Mesenchymal stem cell (in vitro differentiated cells and primary cell): Measurements from ENCODE around the gene TMEM132E.

Source experiments
- DNase-seq: peaks from one replicate; pipeline ENCODE4 v3.0.0-alpha.2; 2013
- H2AFZ ChIP-seq: one replicate; pipeline ENCODE4 v1.6.1; 2013; ENCODE audit warnings: low read depth, mild to moderate bottlenecking, control low read depth, inconsistent platforms, low read length, moderate library complexity
- H2AK5ac ChIP-seq: 2 replicates; pipeline ENCODE4 v1.6.1; 2013; ENCODE audit warnings: low read length, moderate library complexity, mild to moderate bottlenecking, inconsistent platforms; ENCODE audit not compliant: severe bottlenecking
- H2BK120ac ChIP-seq: one replicate; pipeline ENCODE4 v1.6.1; 2013; ENCODE audit warnings: low read depth, mild to moderate bottlenecking, inconsistent platforms, low read length, moderate library complexity
- H2BK12ac ChIP-seq, 2 experiments: one replicate each; pipeline ENCODE4 v1.6.1; 2013; ENCODE audit warnings: inconsistent platforms in 2 of 2, low read length in 2 of 2, mild to moderate bottlenecking in 2 of 2, moderate library complexity in 2 of 2, control low read depth in 1 of 2
- H2BK15ac ChIP-seq: one replicate; pipeline ENCODE4 v1.6.1; 2013; ENCODE audit warnings: mild to moderate bottlenecking, low read depth, inconsistent platforms; ENCODE audit not compliant: poor library complexity, severe bottlenecking
- H2BK5ac ChIP-seq: 2 replicates; pipeline ENCODE4 v1.6.1; 2013; ENCODE audit warnings: low read depth, mild to moderate bottlenecking, low read length, control low read depth, inconsistent platforms; ENCODE audit not compliant: poor library complexity, severe bottlenecking
- H3K14ac ChIP-seq, 2 experiments: one replicate each; pipeline ENCODE4 v1.6.1; 2013; ENCODE audit warnings: inconsistent platforms in 2 of 2, low read length in 2 of 2, control low read depth in 1 of 2, mild to moderate bottlenecking in 1 of 2, moderate library complexity in 1 of 2
- H3K18ac ChIP-seq, 2 experiments: one replicate each; pipeline ENCODE4 v1.6.1; 2013; ENCODE audit warnings: inconsistent platforms in 2 of 2, low read length in 2 of 2, control low read depth in 1 of 2, low read depth in 1 of 2, mild to moderate bottlenecking in 1 of 2
- H3K23ac ChIP-seq, 2 experiments: one replicate each; pipeline ENCODE4 v1.6.1; 2013; ENCODE audit warnings: inconsistent platforms in 2 of 2, low read length in 2 of 2, mild to moderate bottlenecking in 2 of 2, moderate library complexity in 2 of 2, control low read depth in 1 of 2
- H3K27ac ChIP-seq: 2 replicates; pipeline ENCODE4 v1.5.1; 2013; ENCODE audit warnings: mild to moderate bottlenecking, moderate library complexity, low read length, control low read depth, inconsistent platforms; ENCODE audit not compliant: poor library complexity, severe bottlenecking
- H3K27me3 ChIP-seq, 2 experiments: 2 replicates each; pipeline versions ENCODE4 v1.6.1 to v1.7.0; 2013; ENCODE audit warnings: low read length in 2 of 2, mild to moderate bottlenecking in 2 of 2, moderate library complexity in 2 of 2, control low read depth in 1 of 2, inconsistent platforms in 1 of 2; ENCODE audit not compliant: control insufficient read depth in 1 of 2, insufficient read depth in 1 of 2
- H3K36me3 ChIP-seq, 2 experiments: 2 replicates each; pipeline versions ENCODE4 v1.6.1 to v1.7.0; 2013; ENCODE audit warnings: low read length in 2 of 2, control low read depth in 1 of 2, inconsistent platforms in 1 of 2, low read depth in 1 of 2, mild to moderate bottlenecking in 1 of 2; ENCODE audit not compliant: insufficient read depth in 2 of 2, control insufficient read depth in 1 of 2
- H3K4ac ChIP-seq, 2 experiments: one replicate each; pipeline ENCODE4 v1.6.1; 2013; ENCODE audit warnings: inconsistent platforms in 2 of 2, low read length in 2 of 2, mild to moderate bottlenecking in 2 of 2, moderate library complexity in 2 of 2, control low read depth in 1 of 2, low read depth in 1 of 2
- H3K4me1 ChIP-seq: 2 replicates; pipeline ENCODE4 v1.6.1; 2013; ENCODE audit warnings: low read depth, low read length, control low read depth; ENCODE audit not compliant: control insufficient read depth, insufficient read depth
- H3K4me2 ChIP-seq: 2 replicates; pipeline ENCODE4 v1.6.1; 2013; ENCODE audit warnings: low read length, mild to moderate bottlenecking, inconsistent platforms; ENCODE audit not compliant: poor library complexity, severe bottlenecking
- H3K4me3 ChIP-seq, 2 experiments: 2 replicates each; pipeline versions ENCODE4 v1.5.1 to v1.7.0; 2013; ENCODE audit warnings: low read length in 2 of 2, mild to moderate bottlenecking in 2 of 2, control low read depth in 1 of 2, low read depth in 1 of 2; ENCODE audit not compliant: insufficient read depth in 1 of 2
- H3K79me1 ChIP-seq: replicated peaks from 2 replicates; pipeline ENCODE4 v1.6.1; 2013; ENCODE audit warnings: mild to moderate bottlenecking, control low read depth, low read length, inconsistent platforms; ENCODE audit not compliant: poor library complexity, severe bottlenecking
- H3K9ac ChIP-seq: 2 replicates; pipeline ENCODE4 v1.7.0; 2013; ENCODE audit warnings: mild to moderate bottlenecking, low read length, moderate library complexity
- H3K9me3 ChIP-seq: 2 replicates; pipeline ENCODE4 v1.7.0; 2013; ENCODE audit warnings: mild to moderate bottlenecking, low read length; ENCODE audit not compliant: control insufficient read depth
- H4K8ac ChIP-seq: one replicate; pipeline ENCODE4 v1.6.1; 2013; ENCODE audit warnings: inconsistent platforms, mild to moderate bottlenecking, low read length, moderate library complexity
- H4K91ac ChIP-seq: one replicate; pipeline ENCODE4 v1.6.1; 2013; ENCODE audit warnings: mild to moderate bottlenecking, low read length, inconsistent platforms
- WGBS: methylation state at CpG from one replicate; pipeline ENCODE4 v1.1.7; 2013; ENCODE audit warnings: mixed read lengths; 5-methylcytosine and 5-hydroxymethylcytosine counted together

TMEM132E gene

DNA sequence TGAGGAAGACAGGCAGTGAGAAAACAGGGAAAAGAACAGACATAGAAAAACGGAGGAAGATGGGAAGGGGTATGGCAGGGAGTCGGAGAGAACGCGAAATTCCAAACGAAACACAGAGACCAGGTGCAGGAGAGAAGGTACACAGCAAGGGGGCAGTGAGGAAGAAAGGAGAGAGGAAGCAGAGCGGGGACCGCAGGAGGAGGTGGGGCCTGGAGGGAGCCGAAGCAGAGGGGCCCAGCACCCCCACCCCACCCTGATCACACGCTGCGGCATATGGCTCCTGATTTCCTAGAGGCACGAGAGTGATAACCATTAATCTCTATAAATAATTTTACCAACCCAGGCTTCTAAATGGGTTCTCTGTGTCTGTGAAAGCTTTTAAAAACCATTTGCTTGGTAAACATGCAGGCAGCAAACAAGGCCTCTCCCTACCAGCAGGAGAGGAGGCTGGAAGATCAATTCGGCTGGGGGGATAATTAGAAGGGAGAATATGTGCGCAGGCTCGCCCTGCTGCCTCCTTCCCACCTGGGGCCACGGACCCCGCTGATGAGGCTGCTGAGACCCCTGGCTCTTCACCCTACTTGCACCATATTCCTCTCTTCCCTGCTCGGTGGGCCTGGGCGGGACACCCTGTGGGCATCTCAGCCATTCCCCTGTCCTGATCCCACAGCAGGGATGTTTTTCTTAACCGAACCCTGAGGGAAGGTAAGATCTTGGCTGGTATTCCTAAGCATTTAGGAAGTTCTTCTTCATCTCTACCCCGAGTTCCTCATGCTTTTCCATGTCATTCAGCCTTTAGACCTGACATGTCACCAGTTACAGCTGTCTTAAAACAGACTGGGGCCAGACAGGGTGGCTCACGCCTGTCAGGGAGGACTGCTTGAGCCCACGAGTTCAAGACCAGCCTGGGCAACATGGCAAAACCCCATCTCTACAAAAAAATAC is 86.7 kb downstream of the TMEM132E start:
- H3K79me1 ChIP-seq, result no peaks in the 10 kb centered on the region
- 24% methylated on average over 14 of the region's 22 CpGs for WGBS
- no peak overlapping the region for H3K4ac ChIP-seq
- no peaks in the 10 kb centered on the region for H3K36me3 ChIP-seq
- H4K8ac ChIP-seq, result no peak overlapping the region
- DNase-seq, result no peak
- H3K14ac ChIP-seq, result no peak overlapping the region
- no peak overlapping the region for H3K4me3 ChIP-seq
- no peaks in the 10 kb centered on the region for H3K4me1 ChIP-seq
- H2BK15ac ChIP-seq, result no peak overlapping the region
- H3K4me2 ChIP-seq, result no peak overlapping the region
- H4K91ac ChIP-seq, result no peak overlapping the region
- H3K18ac ChIP-seq, result no peak overlapping the region
- no peak overlapping the region for H2BK12ac ChIP-seq
- H2BK120ac ChIP-seq, result no peak overlapping the region
- H2AK5ac ChIP-seq, result no peak overlapping the region
- no peak overlapping the region for H3K23ac ChIP-seq
- H3K9me3 ChIP-seq, result no peaks in the 10 kb centered on the region
- H3K27ac ChIP-seq, result no peak overlapping the region
- H2BK5ac ChIP-seq, result no peak overlapping the region
- no peak overlapping the region for H2AFZ ChIP-seq
- H3K9ac ChIP-seq, result no peak overlapping the region
- H3K27me3 ChIP-seq, result peaks cover 0 to 44% of the 10 kb centered on the region in 2 experiments

DNA sequence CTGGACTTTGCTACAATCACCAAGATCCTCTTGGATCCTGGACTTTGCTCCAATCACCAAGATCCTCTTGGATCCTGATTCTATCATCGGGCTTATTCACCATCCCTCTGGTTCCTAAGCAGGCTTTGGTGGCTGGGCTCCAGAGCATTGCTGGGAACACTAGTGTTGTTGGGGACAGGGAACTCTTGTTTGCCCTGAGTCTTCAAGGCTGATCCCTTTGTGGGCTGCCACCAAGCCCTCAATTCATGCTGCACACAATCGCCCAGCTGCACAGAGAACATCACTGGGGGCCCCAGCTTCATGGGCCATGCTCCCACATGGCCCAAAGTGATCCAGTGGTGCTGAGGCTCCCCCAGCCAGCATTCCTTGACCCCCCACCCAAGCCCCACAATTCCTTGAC is 88.3 kb downstream of the TMEM132E start:
- H3K36me3 ChIP-seq, result no peaks in the 10 kb centered on the region
- no peak overlapping the region for H2BK15ac ChIP-seq
- no peak overlapping the region for H3K9ac ChIP-seq
- H3K4me3 ChIP-seq, result no peak overlapping the region
- no peak overlapping the region for H2BK120ac ChIP-seq
- H3K79me1 ChIP-seq, result no peaks in the 10 kb centered on the region
- no peak for DNase-seq
- no peak overlapping the region for H3K23ac ChIP-seq
- no peak overlapping the region for H3K18ac ChIP-seq
- peaks cover 0 to 44% of the 10 kb centered on the region in 2 experiments for H3K27me3 ChIP-seq
- no peak overlapping the region for H3K4ac ChIP-seq
- no peak overlapping the region for H3K14ac ChIP-seq
- H3K4me2 ChIP-seq, result no peak overlapping the region
- WGBS, result 53% methylated on average over 2 of the region's 2 CpGs
- H3K4me1 ChIP-seq, result no peaks in the 10 kb centered on the region
- H4K8ac ChIP-seq, result no peak overlapping the region
- no peak overlapping the region for H2AK5ac ChIP-seq
- H3K27ac ChIP-seq, result no peak overlapping the region
- no peak overlapping the region for H2BK12ac ChIP-seq
- H2BK5ac ChIP-seq, result no peak overlapping the region
- no peaks in the 10 kb centered on the region for H3K9me3 ChIP-seq
- H4K91ac ChIP-seq, result no peak overlapping the region
- H2AFZ ChIP-seq, result no peak overlapping the region

DNA sequence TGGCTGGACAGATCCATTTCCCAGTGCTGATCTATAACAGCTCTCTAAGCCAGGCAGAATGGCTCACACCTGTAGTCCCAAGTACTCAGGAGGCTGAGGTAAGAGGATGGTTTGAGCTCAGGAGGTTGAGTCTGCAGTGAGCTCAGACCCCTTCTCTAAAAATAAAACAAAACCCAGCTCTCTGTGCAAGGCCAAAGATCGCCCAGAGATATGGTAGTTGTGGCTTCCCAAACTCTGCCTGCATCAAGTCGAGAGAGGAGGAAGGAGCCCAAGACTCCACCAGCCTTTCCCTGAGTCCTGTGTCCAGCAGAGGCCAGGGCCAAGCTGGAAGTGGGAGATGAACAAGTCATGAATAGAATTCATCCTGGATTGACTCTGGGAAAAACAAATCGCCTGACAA is 88.8 kb downstream of the TMEM132E start:
- Histone ChIP-seq H3K27me3 (peaks cover 0 to 44% of the 10 kb centered on the region in 2 experiments), H2BK12ac (no peak overlapping the region), H3K4me2 (no peak overlapping the region), H3K36me3 (no peaks in the 10 kb centered on the region), H3K4me3 (no peak overlapping the region), H3K18ac (no peak overlapping the region), H3K79me1 (no peaks in the 10 kb centered on the region), H3K23ac (no peak overlapping the region), H3K9ac (no peak overlapping the region), H3K4ac (no peak overlapping the region), H4K91ac (no peak overlapping the region), H3K27ac (no peak overlapping the region), H4K8ac (no peak overlapping the region), H3K9me3 (no peaks in the 10 kb centered on the region), H2BK5ac (no peak overlapping the region), H3K14ac (no peak overlapping the region), H3K4me1 (no peaks in the 10 kb centered on the region), H2BK120ac (no peak overlapping the region), H2BK15ac (no peak overlapping the region), H2AK5ac (no peak overlapping the region), H2AFZ (no peak overlapping the region)
- WGBS, result 68% methylated on average over 3 of the region's 3 CpGs
- DNase-seq, result no peak

DNA sequence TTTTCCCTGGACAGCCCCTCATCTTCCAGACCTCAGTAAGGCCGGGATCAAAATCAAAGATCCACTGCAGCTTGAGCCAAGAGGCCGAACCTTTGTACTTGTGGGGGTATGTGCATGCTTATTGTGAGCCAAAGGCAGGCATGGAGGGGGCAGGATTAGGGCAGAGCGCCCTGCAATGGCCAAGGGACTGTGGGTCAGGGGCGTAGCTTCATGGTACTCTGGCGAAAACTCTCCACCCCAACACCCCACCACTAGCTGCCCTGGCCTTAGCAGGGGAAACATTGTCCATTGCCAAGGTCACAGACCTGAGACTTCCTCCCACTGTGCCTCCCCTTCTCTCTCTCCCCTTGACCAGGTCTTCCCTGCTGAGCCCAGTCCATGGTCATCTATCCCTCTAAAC is 90.1 kb downstream of the TMEM132E start:
- no peak overlapping the region for H2BK120ac ChIP-seq
- H2AK5ac ChIP-seq, result no peak overlapping the region
- no peak overlapping the region for H3K18ac ChIP-seq
- no peak overlapping the region for H3K14ac ChIP-seq
- H3K4me3 ChIP-seq, result no peak overlapping the region
- no peak overlapping the region for H4K91ac ChIP-seq
- H2BK5ac ChIP-seq, result no peak overlapping the region
- H3K9me3 ChIP-seq, result no peaks in the 10 kb centered on the region
- peaks cover 0 to 33% of the 10 kb centered on the region in 2 experiments for H3K27me3 ChIP-seq
- no peaks in the 10 kb centered on the region for H3K4me1 ChIP-seq
- no peak overlapping the region for H3K4ac ChIP-seq
- no peak overlapping the region for H2AFZ ChIP-seq
- H2BK12ac ChIP-seq, result no peak overlapping the region
- no peaks in the 10 kb centered on the region for H3K79me1 ChIP-seq
- no peak overlapping the region for H3K4me2 ChIP-seq
- no peak overlapping the region for H3K27ac ChIP-seq
- no peak for DNase-seq
- 58% methylated on average over 3 of the region's 5 CpGs for WGBS
- H2BK15ac ChIP-seq, result no peak overlapping the region
- H3K36me3 ChIP-seq, result no peaks in the 10 kb centered on the region
- H4K8ac ChIP-seq, result no peak overlapping the region
- H3K9ac ChIP-seq, result no peak overlapping the region
- no peak overlapping the region for H3K23ac ChIP-seq
